Stromal cell of bone marrow (primary cell): ENCODE data around the gene ARHGAP6.

Experiments
- DNase-seq: peaks from one replicate; pipeline ENCODE4 v3.0.0-alpha.2; 2012; ENCODE audit warnings: low read depth

The ARHGAP6 gene

GRCh38 chrX:11103006-11103405 is 562.7 kb downstream of the ARHGAP6 start:
- no peak for DNase-seq

DNA sequence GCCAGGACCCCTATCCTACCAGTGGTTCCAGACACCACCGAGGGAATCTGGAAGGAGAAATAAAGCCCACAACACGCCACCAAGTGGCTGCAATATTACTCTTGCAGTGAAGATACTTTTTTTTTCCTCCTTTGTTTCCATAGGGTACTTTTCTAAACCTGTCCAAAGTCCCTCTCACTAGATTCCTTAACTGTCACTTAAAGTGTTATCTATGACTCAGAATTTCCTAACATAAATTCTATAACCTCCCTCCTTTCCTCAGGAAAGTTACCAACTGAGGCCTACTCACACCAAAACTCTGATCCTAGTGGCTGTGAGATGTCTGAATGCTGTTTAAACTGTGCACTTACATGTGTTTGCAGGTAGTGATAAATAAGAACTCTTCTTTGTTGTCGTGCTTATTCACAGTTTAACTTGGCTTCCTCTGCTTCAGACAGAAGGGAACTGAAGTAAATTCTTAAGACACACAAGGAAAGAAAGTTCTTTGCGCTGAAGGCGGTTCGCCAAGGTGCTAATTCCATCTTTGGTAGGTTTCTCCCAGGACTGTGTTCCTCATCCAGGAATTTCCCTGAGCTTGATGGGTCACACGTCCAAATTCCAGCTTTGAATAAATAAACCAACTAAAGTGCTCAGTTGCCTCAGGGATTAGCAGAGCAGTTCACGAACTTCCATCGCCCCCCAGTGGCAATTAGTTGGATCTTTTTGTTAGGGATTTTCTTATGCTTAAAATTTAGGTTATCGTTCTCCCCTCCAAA is 565.3 kb downstream of the ARHGAP6 start:
- DNase-seq = peak; percentile 43

GRCh38 chrX:11099465-11099864 is 566.3 kb downstream of the ARHGAP6 start:
- DNase-seq = no peak

DNA sequence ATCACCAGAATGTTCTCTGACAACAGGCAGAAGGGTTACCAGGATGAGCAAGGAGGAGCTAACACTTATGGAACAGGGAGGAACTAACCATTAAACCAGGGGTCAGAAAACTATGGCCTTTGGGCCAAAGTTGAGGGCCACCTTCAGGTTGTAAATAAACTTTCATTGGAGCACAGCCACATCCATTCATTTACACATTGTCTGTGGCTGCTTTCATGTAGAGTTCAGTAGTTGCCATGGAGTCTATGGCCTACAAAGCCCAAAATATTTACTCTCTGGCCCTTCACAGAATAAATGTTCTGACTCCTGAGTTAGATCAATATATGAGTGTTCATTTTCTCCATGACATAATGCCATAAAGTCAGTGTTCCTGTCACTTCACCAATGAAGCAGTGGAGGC is 567.8 kb downstream of the ARHGAP6 start:
- no peak for DNase-seq

DNA sequence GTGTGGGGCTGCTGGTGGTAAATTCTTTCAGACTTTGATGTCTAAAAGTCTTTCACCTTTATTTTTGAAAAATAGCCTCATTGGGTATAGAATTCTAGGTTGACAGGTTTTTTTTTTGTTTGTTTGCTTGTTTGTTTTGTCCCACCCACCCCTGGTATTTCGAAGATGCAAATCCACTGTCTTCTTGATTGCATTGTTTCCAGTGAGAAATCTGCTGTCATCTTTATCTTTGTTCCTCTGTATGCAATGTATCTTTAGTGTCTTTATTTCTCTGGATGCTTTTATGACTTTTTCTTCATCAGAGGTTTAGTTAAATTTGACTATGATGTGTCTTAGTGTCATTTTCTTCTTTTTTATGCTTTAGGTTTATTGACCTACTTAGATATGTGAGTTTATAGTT is 575.9 kb downstream of the ARHGAP6 start:
- DNase-seq = no peak
